SK-N-SH (cell line): ENCODE results near the gene SKIC8. TPM values are rescaled to one million over a fixed set of nuclear protein-coding genes. Genes with fewer than 3 reads are reported as not detected.

ENCODE experiments used
- CTCF ChIA-PET: fragments of 300-600, 350-600 bp; formaldehyde crosslinking; extraction: SDS; loops from one replicate; lab custom pipeline; 2021; lab: Yijun Ruan, JAX
- POLR2A ChIA-PET: fragments of 350-600 bp; sonication (Branson Sonifier 250); formaldehyde crosslinking; extraction: SDS; loops from one replicate; lab custom pipeline; 2020; ENCODE audit warnings: antibody characterized with exemption, inconsistent platforms; lab: Yijun Ruan, JAX
- DNase-seq: peaks from one replicate; pipeline ENCODE4 v3.0.0; 2012
- H2AFZ ChIP-seq: fragments of 200-600 bp; sonication (generic); 2 replicates; pipeline ENCODE4 v1.8.1; 2016; ENCODE audit warnings: antibody characterized with exemption, mild to moderate bottlenecking, low read depth
- H3F3A ChIP-seq: fragments of 200-600 bp; sonication (generic); replicated peaks from 2 replicates; pipeline ENCODE3; 2016; ENCODE audit warnings: antibody characterized with exemption, mild to moderate bottlenecking; ENCODE audit not compliant: insufficient read depth
- H3K27ac ChIP-seq, 2 experiments: fragments of 200-500 bp in 1 of 2; fragments of 200-600 bp in 1 of 2; sonication (Bioruptor generic) in 1 of 2; sonication (generic), shearing (Covaris generic) in 1 of 2; 2 replicates each; pipeline versions ENCODE4 v1.5.1 to v1.6.1; 2014 to 2016; ENCODE audit warnings: low read depth in 2 of 2, inconsistent platforms in 1 of 2, low read length in 1 of 2, mild to moderate bottlenecking in 1 of 2, mixed read lengths in 1 of 2
- H3K27me3 ChIP-seq: fragments of 200-600 bp; sonication (generic), shearing (Covaris generic); 2 replicates; pipeline ENCODE4 v1.6.1; 2016; ENCODE audit warnings: mixed run types; ENCODE audit not compliant: insufficient read depth
- H3K36me3 ChIP-seq, 2 experiments: fragments of 200-500 bp in 1 of 2; fragments of 200-600 bp in 1 of 2; sonication (Bioruptor generic) in 1 of 2; sonication (generic) in 1 of 2; replicated peaks in 1 of 2; 2 replicates each; pipeline versions ENCODE3 to v1.5.1; 2014 to 2016; ENCODE audit warnings: low read length in 1 of 2, mild to moderate bottlenecking in 1 of 2; ENCODE audit not compliant: insufficient read depth in 2 of 2, control insufficient read depth in 1 of 2
- H3K4me1 ChIP-seq, 2 experiments: fragments of 200-500 bp in 1 of 2; fragments of 200-600 bp in 1 of 2; sonication (Bioruptor generic) in 1 of 2; sonication (generic), shearing (Covaris generic) in 1 of 2; 2 replicates each; pipeline versions ENCODE4 v1.5.1 to v1.6.1; 2014 to 2016; ENCODE audit warnings: low read depth in 1 of 2, low read length in 1 of 2, mixed run types in 1 of 2; ENCODE audit not compliant: insufficient read depth in 2 of 2, control insufficient read depth in 1 of 2
- H3K4me2 ChIP-seq: fragments of 200-600 bp; sonication (generic), shearing (Covaris generic); 2 replicates; pipeline ENCODE4 v1.6.1; 2017; ENCODE audit warnings: mixed run types
- H3K4me3 ChIP-seq, 2 experiments: fragments of 200-500 bp in 1 of 2; fragments of 200-600 bp in 1 of 2; sonication (Bioruptor generic) in 1 of 2; sonication (generic), shearing (Covaris generic) in 1 of 2; 2 replicates each; pipeline versions ENCODE4 v1.5.1 to v1.8.1; 2014 to 2016; ENCODE audit warnings: low read depth in 2 of 2, inconsistent platforms in 1 of 2, low read length in 1 of 2, mild to moderate bottlenecking in 1 of 2, mixed read lengths in 1 of 2, moderate library complexity in 1 of 2
- H3K79me2 ChIP-seq: fragments of 200-600 bp; sonication (generic); 2 replicates; pipeline ENCODE4 v1.8.1; 2017; ENCODE audit warnings: mild to moderate bottlenecking; ENCODE audit not compliant: insufficient read depth
- H3K9ac ChIP-seq: fragments of 200-600 bp; sonication (generic); 2 replicates; pipeline ENCODE4 v1.6.1; 2017; ENCODE audit warnings: mixed run types
- H3K9me2 ChIP-seq: fragments of 200-600 bp; sonication (generic); 2 replicates; pipeline ENCODE4 v1.6.1; 2017; ENCODE audit warnings: mixed run types
- H3K9me3 ChIP-seq: fragments of 200-600 bp; sonication (generic); 2 replicates; pipeline ENCODE4 v1.6.1; 2017; ENCODE audit warnings: mixed run types, mild to moderate bottlenecking, moderate library complexity
- H4K20me1 ChIP-seq: fragments of 200-600 bp; sonication (generic); 2 replicates; pipeline ENCODE4 v1.6.1; 2017; ENCODE audit warnings: mild to moderate bottlenecking, mixed run types; ENCODE audit not compliant: insufficient read depth
- CHD2 ChIP-seq: fragments of 150-350 bp; IDR thresholded peaks from 2 replicates; pipeline ENCODE4 v1.6.1; 2018; ENCODE audit warnings: low read length; ENCODE audit not compliant: partially characterized antibody
- ELF1 ChIP-seq: IDR thresholded peaks from 2 replicates; pipeline ENCODE4 v1.4.0; 2012
- EZH2phosphoT487 ChIP-seq: fragments of 200-600 bp; sonication (generic); IDR thresholded peaks from 2 replicates; pipeline ENCODE4 v1.6.1; 2017; ENCODE audit warnings: low read depth, mixed run types, mild to moderate bottlenecking, antibody characterized with exemption, moderate library complexity, borderline replicate concordance
- FOXJ3 ChIP-seq: sonication (generic); formaldehyde crosslinking; IDR thresholded peaks from 2 replicates; pipeline ENCODE4 v1.5.1; 2020; ENCODE audit warnings: mild to moderate bottlenecking, missing genetic modification reagents
- FOXM1 ChIP-seq: IDR thresholded peaks from 2 replicates; pipeline ENCODE4 v1.4.0; 2012; ENCODE audit warnings: low read depth, mild to moderate bottlenecking
- GABPA ChIP-seq: IDR thresholded peaks from 2 replicates; pipeline ENCODE4 v1.4.0; 2012; ENCODE audit warnings: low read depth, mild to moderate bottlenecking
- MEF2A ChIP-seq: IDR thresholded peaks from 2 replicates; pipeline ENCODE4 v1.4.0; 2012; ENCODE audit warnings: low read depth, borderline replicate concordance
- NRF1 ChIP-seq: IDR thresholded peaks from 2 replicates; pipeline ENCODE4 v1.6.1; 2012; ENCODE audit warnings: low read depth, mild to moderate bottlenecking, low read length
- RAD21 ChIP-seq: IDR thresholded peaks from 2 replicates; pipeline ENCODE4 v1.6.1; 2012; ENCODE audit warnings: mild to moderate bottlenecking, low read length
- SIN3A ChIP-seq: IDR thresholded peaks from 2 replicates; pipeline ENCODE4 v1.6.1; 2012; ENCODE audit warnings: low read depth, mild to moderate bottlenecking, low read length, moderate library complexity, borderline replicate concordance
- SMC3 ChIP-seq: IDR thresholded peaks from 2 replicates; pipeline ENCODE4 v1.6.1; 2012; ENCODE audit warnings: low read depth, low read length, improper control_type of control experiment
- TCF12 ChIP-seq: IDR thresholded peaks from 2 replicates; pipeline ENCODE4 v1.4.0; 2012
- YY1 ChIP-seq: IDR thresholded peaks from 2 replicates; pipeline ENCODE4 v1.4.0; 2012; ENCODE audit warnings: low read depth, mild to moderate bottlenecking
- WGBS: methylation state at CpG from one replicate; pipeline ENCODE4 v1.1.6; 2017; ENCODE audit warnings: low lambda C conversion rate; 5-methylcytosine and 5-hydroxymethylcytosine counted together
- polyA plus RNA-seq, 3 experiments: library from polyadenylated mRNA; depleted of rRNA; stranded (reverse); fragments of >200 nt; gene quantifications; 2 replicates each; pipeline ENCODE4 v1.2.3, GENCODE V29; 2012
- TF ChIP-seq, protein P1 (sequence below): fragments of 150-350 bp; IDR thresholded peaks from 2 replicates; pipeline ENCODE4 v1.6.1; 2016; ENCODE audit warnings: mild to moderate bottlenecking, low read depth, low read length
- TF ChIP-seq, protein P2 (sequence below): IDR thresholded peaks from 2 replicates; pipeline ENCODE4 v1.4.0; 2012; ENCODE audit warnings: low read depth, borderline replicate concordance
- TF ChIP-seq, protein P3 (sequence below): IDR thresholded peaks from 2 replicates; pipeline ENCODE4; 2012
- TF ChIP-seq, protein P4 (sequence below): IDR thresholded peaks from 2 replicates; pipeline ENCODE4 v1.4.0; 2012; ENCODE audit warnings: low read depth, borderline replicate concordance
- TF ChIP-seq, protein P5 (sequence below): IDR thresholded peaks from 2 replicates; pipeline ENCODE4 v1.4.0; 2012; ENCODE audit warnings: low read depth

SKIC8 gene
- polyA plus RNA-seq, 1 of the 3 experiments (the other 2 are of a cell fraction) = 78.8 TPM

DNA sequence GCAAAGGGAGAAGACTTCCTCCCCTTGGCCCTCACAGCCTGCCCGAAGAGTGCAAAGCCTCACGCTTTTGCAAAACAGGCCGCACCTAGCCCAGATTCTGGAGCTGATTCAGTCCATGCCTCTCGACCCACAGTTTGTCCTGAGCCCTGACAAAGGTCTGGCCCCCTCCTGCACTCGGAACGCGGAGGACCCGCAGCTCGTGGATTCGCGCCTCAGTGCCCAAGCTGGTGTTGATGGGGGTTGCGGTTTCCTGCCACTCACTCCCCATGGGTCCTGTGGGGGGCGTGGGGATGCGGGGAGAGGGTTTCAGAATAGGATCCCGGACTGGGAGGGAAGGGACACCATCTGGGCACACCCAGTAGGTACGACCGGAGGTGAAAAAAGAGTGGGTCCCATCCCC is 40.1 kb upstream of the SKIC8 start:
- ChIA-PET CTCF (interaction anchor here (0.9 to 3.1 kb wide), 3 partner anchors 30 to 83 kb away, joined by 3 to 9 read pairs (median 3); no protein-coding TSS in a partner anchor), POLR2A (interaction anchor here (0.6 kb wide), 1 partner anchor 98 kb away, joined by 3 read pairs; no protein-coding TSS in a partner anchor)
- DNase-seq = no peak
- Histone ChIP-seq H3K4me3 (no peak overlapping the region), H3K27me3 (peaks cover 22% of the 10 kb centered on the region; the same call in 1 of the 2 replicates), H3K9me3 (no peaks in the 10 kb centered on the region), H3F3A (no peaks in the 10 kb centered on the region), H3K4me1 (peaks cover 0 to 9% of the 10 kb centered on the region in 2 experiments; a peak in 1 of 4 replicates), H3K4me2 (no peak overlapping the region), H3K9me2 (no peaks in the 10 kb centered on the region), H2AFZ (no peak overlapping the region), H3K36me3 (no peaks in the 10 kb centered on the region), H3K9ac (no peak overlapping the region), H3K79me2 (no peaks in the 10 kb centered on the region), H4K20me1 (no peaks in the 10 kb centered on the region), H3K27ac (no peak overlapping the region)
- WGBS = 80% methylated on average over 12 of the region's 17 CpGs
- TF ChIP-seq FOXM1 = no peak
- no peak for TF ChIP-seq SMC3
- TF ChIP-seq GABPA = no peak
- TF ChIP-seq, all 33 proteins: peak for 0

DNA sequence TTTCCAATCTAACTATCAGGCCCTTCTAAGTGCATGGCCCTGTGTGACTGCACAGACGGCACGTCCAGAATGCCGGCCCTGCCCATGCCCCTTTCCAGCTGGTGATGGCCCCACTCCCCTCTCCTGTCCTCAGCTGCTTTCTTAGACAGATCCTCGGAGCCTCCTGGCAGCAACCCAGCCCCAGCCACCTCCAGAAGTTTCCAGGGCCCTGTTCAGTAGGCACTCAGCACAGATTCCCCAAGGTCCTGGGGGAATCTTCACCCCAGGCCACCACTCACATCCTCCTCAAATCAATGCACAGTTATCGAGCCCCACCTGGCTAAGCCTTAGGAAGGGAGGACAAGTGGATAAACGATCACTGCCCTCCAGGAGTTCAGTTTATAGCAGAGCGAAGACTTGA is 39.4 kb upstream of the SKIC8 start:
- H3K4me1 ChIP-seq = peaks cover 0 to 9% of the 10 kb centered on the region in 2 experiments; a peak in 1 of 4 replicates
- no peaks in the 10 kb centered on the region for H3K79me2 ChIP-seq
- peaks cover 16% of the 10 kb centered on the region; the same call in 1 of the 2 replicates for H3K27me3 ChIP-seq
- H3K9me3 ChIP-seq = no peaks in the 10 kb centered on the region
- H3K4me3 ChIP-seq = no peak overlapping the region
- ChIA-PET POLR2A (no interaction called here), CTCF (interaction anchor here (3.1 kb wide), 1 partner anchor 84 kb away, joined by 9 read pairs; no protein-coding TSS in a partner anchor)
- no peak overlapping the region for H2AFZ ChIP-seq
- TF ChIP-seq YY1 (no peak), ELF1 (no peak), CHD2 (no peak), FOXJ3 (CRISPR knock-in tag) (no peak)
- TF ChIP-seq, protein P1, sequence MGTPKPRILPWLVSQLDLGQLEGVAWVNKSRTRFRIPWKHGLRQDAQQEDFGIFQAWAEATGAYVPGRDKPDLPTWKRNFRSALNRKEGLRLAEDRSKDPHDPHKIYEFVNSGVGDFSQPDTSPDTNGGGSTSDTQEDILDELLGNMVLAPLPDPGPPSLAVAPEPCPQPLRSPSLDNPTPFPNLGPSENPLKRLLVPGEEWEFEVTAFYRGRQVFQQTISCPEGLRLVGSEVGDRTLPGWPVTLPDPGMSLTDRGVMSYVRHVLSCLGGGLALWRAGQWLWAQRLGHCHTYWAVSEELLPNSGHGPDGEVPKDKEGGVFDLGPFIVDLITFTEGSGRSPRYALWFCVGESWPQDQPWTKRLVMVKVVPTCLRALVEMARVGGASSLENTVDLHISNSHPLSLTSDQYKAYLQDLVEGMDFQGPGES = no peak
- DNase-seq = no peak
- no peaks in the 10 kb centered on the region for H3K9me2 ChIP-seq
- no peak overlapping the region for H3K27ac ChIP-seq
- WGBS = 65% methylated on average over 7 of the region's 7 CpGs
- no peaks in the 10 kb centered on the region for H3F3A ChIP-seq
- H3K9ac ChIP-seq = no peak overlapping the region
- H3K4me2 ChIP-seq = no peak overlapping the region
- H3K36me3 ChIP-seq = no peaks in the 10 kb centered on the region
- no peaks in the 10 kb centered on the region for H4K20me1 ChIP-seq

DNA sequence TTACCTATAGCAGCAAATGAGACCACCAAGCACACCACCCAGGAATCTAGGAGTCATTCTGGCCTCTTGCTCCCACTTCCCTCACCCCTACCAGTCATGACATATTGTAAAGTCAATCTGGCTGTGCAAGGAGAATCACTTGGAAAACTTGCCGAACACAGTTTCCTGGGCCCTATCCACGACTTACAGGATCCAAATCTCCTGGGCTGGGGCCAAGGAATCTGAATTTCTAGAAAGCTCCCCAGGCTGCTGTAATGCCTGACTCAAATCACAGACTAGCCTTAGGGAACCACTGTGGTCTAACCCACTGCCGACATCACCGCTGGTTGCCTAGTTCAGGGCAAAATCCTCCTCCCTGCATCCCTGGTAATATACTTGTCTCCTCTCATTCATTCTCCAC is 36.6 kb upstream of the SKIC8 start:
- Histone ChIP-seq H3K79me2 (no peaks in the 10 kb centered on the region), H3K9me2 (no peaks in the 10 kb centered on the region), H3K4me1 (peaks cover 0 to 9% of the 10 kb centered on the region in 2 experiments; a peak in 1 of 4 replicates), H3K36me3 (no peaks in the 10 kb centered on the region), H3F3A (no peaks in the 10 kb centered on the region), H3K4me3 (no peak overlapping the region), H3K9me3 (no peaks in the 10 kb centered on the region), H3K27me3 (peaks cover 8% of the 10 kb centered on the region; the same call in 1 of the 2 replicates), H3K9ac (no peak overlapping the region), H4K20me1 (no peaks in the 10 kb centered on the region), H3K27ac (no peak overlapping the region), H2AFZ (no peak overlapping the region), H3K4me2 (no peak overlapping the region)
- ChIA-PET POLR2A (no interaction called here), CTCF (interaction anchor here (0.9 kb wide), 1 partner anchor 79 kb away, joined by 3 read pairs; no protein-coding TSS in a partner anchor)
- 75% methylated on average over 4 of the region's 4 CpGs for WGBS
- no peak for DNase-seq
- TF ChIP-seq NRF1 = no peak
- no peak for TF ChIP-seq RAD21
- TF ChIP-seq, protein P2, sequence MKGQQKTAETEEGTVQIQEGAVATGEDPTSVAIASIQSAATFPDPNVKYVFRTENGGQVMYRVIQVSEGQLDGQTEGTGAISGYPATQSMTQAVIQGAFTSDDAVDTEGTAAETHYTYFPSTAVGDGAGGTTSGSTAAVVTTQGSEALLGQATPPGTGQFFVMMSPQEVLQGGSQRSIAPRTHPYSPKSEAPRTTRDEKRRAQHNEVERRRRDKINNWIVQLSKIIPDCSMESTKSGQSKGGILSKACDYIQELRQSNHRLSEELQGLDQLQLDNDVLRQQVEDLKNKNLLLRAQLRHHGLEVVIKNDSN = no peak
- TF ChIP-seq SMC3 = no peak
- no peak for TF ChIP-seq TCF12
- TF ChIP-seq SIN3A = no peak
- TF ChIP-seq, protein P3, sequence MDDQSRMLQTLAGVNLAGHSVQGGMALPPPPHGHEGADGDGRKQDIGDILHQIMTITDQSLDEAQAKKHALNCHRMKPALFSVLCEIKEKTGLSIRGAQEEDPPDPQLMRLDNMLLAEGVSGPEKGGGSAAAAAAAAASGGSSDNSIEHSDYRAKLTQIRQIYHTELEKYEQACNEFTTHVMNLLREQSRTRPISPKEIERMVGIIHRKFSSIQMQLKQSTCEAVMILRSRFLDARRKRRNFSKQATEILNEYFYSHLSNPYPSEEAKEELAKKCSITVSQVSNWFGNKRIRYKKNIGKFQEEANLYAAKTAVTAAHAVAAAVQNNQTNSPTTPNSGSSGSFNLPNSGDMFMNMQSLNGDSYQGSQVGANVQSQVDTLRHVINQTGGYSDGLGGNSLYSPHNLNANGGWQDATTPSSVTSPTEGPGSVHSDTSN = no peak
- TF ChIP-seq, protein P4, sequence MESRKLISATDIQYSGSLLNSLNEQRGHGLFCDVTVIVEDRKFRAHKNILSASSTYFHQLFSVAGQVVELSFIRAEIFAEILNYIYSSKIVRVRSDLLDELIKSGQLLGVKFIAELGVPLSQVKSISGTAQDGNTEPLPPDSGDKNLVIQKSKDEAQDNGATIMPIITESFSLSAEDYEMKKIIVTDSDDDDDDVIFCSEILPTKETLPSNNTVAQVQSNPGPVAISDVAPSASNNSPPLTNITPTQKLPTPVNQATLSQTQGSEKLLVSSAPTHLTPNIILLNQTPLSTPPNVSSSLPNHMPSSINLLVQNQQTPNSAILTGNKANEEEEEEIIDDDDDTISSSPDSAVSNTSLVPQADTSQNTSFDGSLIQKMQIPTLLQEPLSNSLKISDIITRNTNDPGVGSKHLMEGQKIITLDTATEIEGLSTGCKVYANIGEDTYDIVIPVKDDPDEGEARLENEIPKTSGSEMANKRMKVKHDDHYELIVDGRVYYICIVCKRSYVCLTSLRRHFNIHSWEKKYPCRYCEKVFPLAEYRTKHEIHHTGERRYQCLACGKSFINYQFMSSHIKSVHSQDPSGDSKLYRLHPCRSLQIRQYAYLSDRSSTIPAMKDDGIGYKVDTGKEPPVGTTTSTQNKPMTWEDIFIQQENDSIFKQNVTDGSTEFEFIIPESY = no peak
- no peak for TF ChIP-seq FOXJ3 (CRISPR knock-in tag)
- TF ChIP-seq, protein P5, sequence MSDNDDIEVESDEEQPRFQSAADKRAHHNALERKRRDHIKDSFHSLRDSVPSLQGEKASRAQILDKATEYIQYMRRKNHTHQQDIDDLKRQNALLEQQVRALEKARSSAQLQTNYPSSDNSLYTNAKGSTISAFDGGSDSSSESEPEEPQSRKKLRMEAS = no peak
- TF ChIP-seq EZH2phosphoT487 = no peak
- no peak for TF ChIP-seq YY1
- no peak for TF ChIP-seq MEF2A
